ENCODE measurements around the gene OGA. TPM values are rescaled to one million over a fixed set of nuclear protein-coding genes. Genes with fewer than 3 reads are reported as not detected.

OGA gene
- total RNA-seq, 4 donors from 2014 or later = 160 to 233 (median 190) TPM

DNA sequence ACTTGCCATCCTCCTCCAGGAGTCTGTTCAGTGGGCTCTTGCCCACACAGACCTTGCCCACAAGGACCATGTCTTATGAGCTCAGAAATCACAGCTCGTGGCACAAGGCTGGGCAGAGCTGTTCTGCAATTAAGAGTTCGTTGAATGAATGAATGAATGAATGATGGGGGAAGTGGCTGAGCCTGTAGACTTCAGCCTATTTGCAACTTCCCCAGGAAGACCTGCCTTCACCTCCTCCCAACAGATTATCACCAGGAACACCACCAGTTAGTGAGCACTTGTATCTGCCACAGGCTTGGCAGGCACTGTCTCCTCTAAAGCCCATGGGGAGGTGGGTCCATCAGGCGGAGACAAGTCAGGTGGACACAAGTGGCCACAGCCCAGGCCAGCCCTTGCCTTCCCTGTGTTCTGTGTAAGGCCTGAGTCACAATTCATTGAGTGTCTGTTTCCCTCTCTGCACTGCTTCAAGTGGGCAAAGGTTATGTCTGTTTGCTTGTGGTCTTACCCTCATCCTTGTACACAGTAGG, 40.6 kb downstream of the OGA start:
- no peak for TF ChIP-seq CTCF (IDR thresholded peaks at IDR 0.05; ENCODE audit: low read depth)

DNA sequence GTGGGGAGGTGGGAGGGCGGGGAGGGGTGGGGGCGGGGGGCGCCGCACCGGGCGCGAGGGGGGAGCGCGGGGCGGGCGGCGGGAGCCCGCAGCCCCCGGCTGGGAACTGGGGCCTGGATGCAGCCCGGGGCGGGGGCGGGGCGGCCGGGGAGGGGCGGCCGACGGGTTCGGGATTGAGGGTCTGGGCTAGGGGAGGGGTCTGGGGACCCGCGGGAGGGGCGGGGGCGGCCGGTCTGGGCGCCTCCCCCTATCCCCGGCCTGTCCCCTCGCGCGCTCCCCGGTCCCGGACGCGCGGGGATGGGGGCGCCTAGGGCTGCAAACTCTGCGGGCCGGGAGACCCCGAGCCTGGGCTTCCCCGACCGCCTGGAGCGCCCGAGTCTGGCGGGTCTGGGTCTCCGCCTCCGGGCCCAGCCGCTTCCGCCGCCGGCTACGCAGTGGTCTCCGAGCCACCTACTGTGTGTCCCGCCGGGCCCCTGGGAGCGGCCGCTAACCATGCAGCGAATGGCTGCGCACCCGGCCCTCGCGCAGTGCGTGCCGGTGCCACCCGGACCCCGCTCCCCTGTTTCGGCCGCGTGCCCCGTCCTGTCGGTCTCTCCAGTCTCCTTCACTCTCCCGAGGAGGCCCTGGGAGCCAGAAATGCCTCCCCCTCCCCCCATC, 42.0 kb downstream of the OGA start:
- no peak for TF ChIP-seq CTCF (IDR thresholded peaks at IDR 0.05; ENCODE audit: low read depth)

DNA sequence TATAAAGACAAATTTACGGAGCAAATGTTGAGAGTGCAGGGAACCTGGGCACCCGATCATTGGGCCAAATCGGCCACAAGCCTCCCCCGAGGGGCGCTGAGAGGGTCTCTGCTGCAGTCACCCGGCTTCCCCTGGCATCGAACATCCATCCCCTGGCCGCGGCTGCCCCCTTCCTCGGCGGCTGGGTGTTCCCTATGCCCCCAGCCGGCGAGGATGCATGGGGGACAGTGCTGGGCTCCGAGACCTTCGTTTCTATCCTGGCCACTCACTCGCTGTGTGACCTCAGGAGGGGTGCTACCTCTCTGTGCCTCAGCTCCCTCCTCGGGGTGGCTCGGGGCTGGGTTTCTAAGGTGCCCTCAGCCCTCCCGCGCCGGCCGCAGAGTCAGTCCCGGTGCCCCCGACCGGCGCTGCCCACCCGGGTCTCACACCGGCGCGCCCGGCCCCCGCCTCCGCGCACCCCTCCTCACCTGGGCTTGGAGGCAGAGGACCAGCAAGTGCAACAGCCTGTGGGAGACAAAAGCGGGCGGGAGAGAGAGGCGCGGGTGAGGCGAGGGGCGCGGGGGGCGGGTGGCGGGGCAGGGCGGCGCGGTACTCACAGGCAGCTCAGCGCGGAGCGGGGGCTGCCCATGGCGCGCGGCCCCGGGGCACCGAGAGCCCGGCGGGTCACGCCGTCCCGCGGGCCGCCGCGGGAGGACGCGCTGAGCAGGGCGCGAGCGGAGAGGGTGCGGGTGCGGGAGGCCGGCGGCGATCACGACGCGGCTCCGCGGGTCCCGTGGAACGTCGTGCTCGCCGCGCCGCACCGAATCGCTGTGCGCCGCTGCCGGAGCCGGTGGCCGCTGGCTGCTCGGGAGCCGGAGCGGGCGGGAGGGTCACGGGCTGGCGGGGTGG, 42.7 kb downstream of the OGA start, which contains the start of gene FGF8:
FGF8 (minus strand) TSS at position 842 of the 888 bp plus-strand sequence; CDS start at position 628, 214 bp downstream.
- TF ChIP-seq CTCF (IDR thresholded peaks at IDR 0.05; ENCODE audit: low read depth) = no peak

DNA sequence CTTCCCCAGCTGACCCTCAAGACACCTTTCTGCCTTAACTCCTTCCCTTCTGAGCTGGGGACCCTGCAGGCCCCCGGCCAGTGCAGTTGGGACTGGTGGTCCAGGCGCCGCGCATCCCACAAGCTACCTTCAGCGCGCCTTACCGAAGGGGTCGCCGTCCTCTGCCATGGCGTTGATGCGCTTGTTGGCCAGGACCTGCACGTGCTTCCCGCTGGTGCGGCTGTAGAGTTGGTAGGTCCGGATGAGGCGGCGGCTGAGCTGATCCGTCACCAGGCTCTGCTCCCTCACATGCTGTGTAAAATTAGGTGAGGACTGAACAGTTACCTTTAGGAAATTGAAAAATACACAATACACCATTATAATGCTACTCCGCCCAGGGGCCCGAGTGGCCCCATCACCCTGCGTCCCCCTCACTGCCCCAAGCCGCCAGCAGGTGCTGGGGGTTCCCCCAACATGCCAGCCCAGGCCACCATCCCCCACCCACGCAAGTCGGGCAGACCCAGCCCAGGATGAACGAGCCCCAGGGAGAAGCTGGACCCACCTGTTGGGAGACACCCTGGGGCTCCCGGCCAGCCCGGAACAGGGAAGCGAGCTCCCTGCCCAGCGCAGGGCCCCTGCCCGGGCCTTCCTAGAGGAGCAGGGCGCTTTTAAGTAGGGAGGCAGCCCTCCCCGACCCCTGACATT, 43.5 kb downstream of the OGA start:
- no peak for TF ChIP-seq CTCF (IDR thresholded peaks at IDR 0.05; ENCODE audit: low read depth)

DNA sequence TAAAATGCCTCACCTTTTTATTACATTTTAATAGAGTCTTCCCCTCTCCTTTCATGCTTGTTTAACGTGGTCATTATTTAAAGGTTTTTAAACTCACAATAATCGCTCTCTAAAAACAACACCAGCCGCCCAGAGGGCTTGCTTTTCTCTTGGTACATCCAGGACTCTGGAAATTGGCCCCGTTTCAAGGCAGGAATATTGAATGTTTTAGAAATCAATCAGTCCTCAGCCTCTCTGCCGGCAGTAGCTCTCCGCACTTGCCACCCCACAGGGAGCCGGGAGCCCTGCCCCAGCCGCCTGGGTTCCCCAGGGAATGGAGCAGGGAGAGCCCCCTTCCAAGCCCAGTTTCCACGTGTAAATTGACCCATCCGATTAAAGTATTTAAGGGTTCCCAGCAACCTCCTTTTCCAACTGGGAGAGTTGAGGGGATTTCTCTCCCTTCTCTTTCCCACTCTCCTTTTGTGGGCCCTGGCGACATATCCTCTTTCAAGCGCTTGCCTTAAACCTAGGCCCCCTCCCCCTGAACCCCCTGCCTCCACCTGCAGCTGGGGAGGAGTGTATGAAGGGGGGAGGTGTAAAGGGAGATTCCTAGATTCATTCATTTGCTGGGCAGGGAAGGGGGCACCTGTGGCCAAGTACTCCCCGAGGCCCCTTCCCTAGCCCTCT, 44.2 kb downstream of the OGA start:
- no peak for TF ChIP-seq CTCF (IDR thresholded peaks at IDR 0.05; ENCODE audit: low read depth)

GRCh38 chr10:101772895-101773761, 45.1 kb downstream of the OGA start:
- TF ChIP-seq CTCF (IDR thresholded peaks at IDR 0.05; ENCODE audit: low read depth) = no peak
